Lower leg skin (tissue), 4 donors: ENCODE data around the gene MBD5. TPM values are rescaled to one million over a fixed set of nuclear protein-coding genes. Genes with fewer than 3 reads are reported as not detected.

ENCODE experiments used
- DNase-seq, 2 donors: peaks; one replicate each; pipeline ENCODE4 v3.0.0-alpha.2; 2019; ENCODE audit warnings: low spot score in 2 of 2
- H3K4me3 ChIP-seq: fragments of 200-600 bp; sonication (generic); 2 replicates; pipeline ENCODE4 v1.5.1; 2017; ENCODE audit warnings: mild to moderate bottlenecking, low read depth; ENCODE audit not compliant: poor library complexity, severe bottlenecking
- CTCF ChIP-seq, 3 donors: fragments of 450-650 bp; IDR thresholded peaks; one replicate each; pipeline ENCODE4 v1.5.1; 2016; ENCODE audit warnings: antibody characterized with exemption in 3 of 3, mild to moderate bottlenecking in 3 of 3, moderate library complexity in 2 of 3
- POLR2A ChIP-seq, 2 donors: fragments of 450-650 bp; IDR thresholded peaks; one replicate each; pipeline ENCODE4 v1.6.1; 2016 to 2017; ENCODE audit warnings: antibody characterized with exemption in 2 of 2, mild to moderate bottlenecking in 1 of 2, moderate library complexity in 1 of 2
- WGBS, 2 donors: methylation state at CpG; one replicate each; pipeline ENCODE4 v1.1.5; 2018; 5-methylcytosine and 5-hydroxymethylcytosine counted together
- intact Hi-C: fragments of 100-400 bp; cut with DNase I; formaldehyde crosslinking; loops from one replicate; pipeline ENCODE4 v1.15.0; 2023; ENCODE audit warnings: low total_unique reads
- total RNA-seq, 4 donors: library from RNA; depleted of rRNA; stranded (reverse); fragments of >200 nt; gene quantifications; one replicate each; pipeline ENCODE4 v1.1.0, GENCODE V29; 2016

Gene MBD5
- total RNA-seq, 4 donors from 2014 or later: 13.5 to 22.3 (median 17.4) TPM

DNA sequence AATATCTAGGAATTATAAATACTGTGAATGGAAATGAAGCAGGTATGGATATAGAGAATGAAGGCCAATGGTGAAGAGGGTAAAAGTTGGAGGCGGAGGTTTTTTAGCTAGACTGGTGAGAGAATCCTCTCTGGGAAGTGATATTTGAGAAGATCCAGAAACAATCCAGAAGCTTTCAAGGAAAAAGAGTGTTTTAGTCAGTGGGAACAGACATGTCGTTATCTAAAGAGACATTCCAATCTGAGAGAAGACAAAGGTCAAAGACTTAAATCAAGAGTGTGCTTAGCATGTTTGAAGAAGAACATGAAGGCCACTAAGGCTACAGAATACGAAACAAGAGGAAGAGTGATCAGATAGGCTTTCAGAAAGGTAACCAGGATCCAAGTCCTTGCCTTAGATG, 211.0 kb downstream of the MBD5 start:
- TF ChIP-seq POLR2A (IDR thresholded peaks at IDR 0.05) (no peak), CTCF (IDR thresholded peaks at IDR 0.05) (no peak)
- DNase-seq: no peak
- WGBS, 2 donors: 94 to 96% methylated on average over 3 of the region's 3 CpGs

GRCh38 chr2:148234143-148234542, 213.3 kb downstream of the MBD5 start:
- H3K4me3 ChIP-seq: no peak overlapping the region
- WGBS, 2 donors: 80 to 83% methylated on average over 1 of the region's 1 CpG
- no peak for DNase-seq
- intact Hi-C loops: no loop called here
- TF ChIP-seq CTCF (IDR thresholded peaks at IDR 0.05) (no peak), POLR2A (IDR thresholded peaks at IDR 0.05) (no peak)

More for the DNA sequence above, 211.0 kb downstream of the MBD5 start:
- H3K4me3 ChIP-seq: no peak overlapping the region
- intact Hi-C loops: no loop called here

- DNase-seq: no peak
- H3K4me3 ChIP-seq: no peak overlapping the region
- TF ChIP-seq POLR2A (IDR thresholded peaks at IDR 0.05) (no peak), CTCF (IDR thresholded peaks at IDR 0.05) (no peak)
- intact Hi-C loops: no loop called here
Observed at GRCh38 chr2:148237911-148238310, 217.0 kb downstream of the MBD5 start.

DNA sequence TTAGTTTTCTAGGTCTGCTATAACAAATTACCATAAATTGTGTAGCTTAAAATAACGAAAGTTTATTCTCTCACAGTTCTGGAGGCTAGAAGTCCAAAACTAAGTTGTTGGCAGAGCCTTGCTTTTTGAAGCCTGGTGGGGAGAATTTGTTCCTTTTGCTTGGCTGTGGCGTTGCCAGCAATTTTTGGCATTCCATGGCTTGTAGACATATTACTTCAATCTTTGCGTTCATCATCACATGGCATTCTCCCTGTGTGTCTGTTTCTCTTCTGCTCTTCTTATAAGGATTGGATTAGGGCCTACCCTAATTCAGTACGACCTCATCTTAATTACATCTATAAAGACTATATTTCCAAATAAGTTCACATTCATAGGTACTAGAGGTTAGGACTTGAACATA, 217.7 kb downstream of the MBD5 start:
- H3K4me3 ChIP-seq: no peak overlapping the region
- WGBS, 2 donors: 57 to 74% methylated on average over 4 of the region's 4 CpGs
- intact Hi-C loops: no loop called here
- no peak for DNase-seq
- TF ChIP-seq POLR2A (IDR thresholded peaks at IDR 0.05): no peak
- TF ChIP-seq CTCF (IDR thresholded peaks at IDR 0.05): no peak

- no peak overlapping the region for H3K4me3 ChIP-seq
- no peak for DNase-seq
- TF ChIP-seq POLR2A (IDR thresholded peaks at IDR 0.05): no peak
- TF ChIP-seq CTCF (IDR thresholded peaks at IDR 0.05): no peak
- WGBS, 2 donors: 100% methylated on average over 1 of the region's 1 CpG
- intact Hi-C loops: no loop called here
Observed at GRCh38 chr2:148240838-148241237, 219.9 kb downstream of the MBD5 start.

GRCh38 chr2:148244593-148245292, 223.9 kb downstream of the MBD5 start:
- intact Hi-C loops: no loop called here
- no peak for DNase-seq
- 66 to 78% methylated on average over 5 of the region's 5 CpGs for WGBS, 2 donors

More at GRCh38 chr2:148244593-148245292, 223.9 kb downstream of the MBD5 start:
- no peak overlapping the region for H3K4me3 ChIP-seq
- no peak for TF ChIP-seq POLR2A (IDR thresholded peaks at IDR 0.05)
- no peak for TF ChIP-seq CTCF (IDR thresholded peaks at IDR 0.05)
